ENCODE measurements around the gene SNX11.

Gene SNX11

GRCh38 chr17:48131216-48131824 is 23.8 kb downstream of the SNX11 start:
- DNase-seq (ENCODE audit: low read depth in 2 of 2) = peak; percentile 18 to 33

- DNase-seq (ENCODE audit: low read depth in 2 of 2) = no peak
Observed at GRCh38 chr17:48132385-48132784, 24.8 kb downstream of the SNX11 start.

- no peak for DNase-seq (ENCODE audit: low read depth in 2 of 2)
Observed at GRCh38 chr17:48134912-48135480, 27.4 kb downstream of the SNX11 start.

GRCh38 chr17:48137656-48138055 is 30.1 kb downstream of the SNX11 start:
- DNase-seq (ENCODE audit: low read depth in 2 of 2) = no peak

- DNase-seq (ENCODE audit: low read depth in 2 of 2) = no peak
Observed at GRCh38 chr17:48139944-48140343, 32.4 kb downstream of the SNX11 start.

GRCh38 chr17:48143629-48144028 is 36.1 kb downstream of the SNX11 start:
- DNase-seq (ENCODE audit: low read depth in 2 of 2) = no peak

GRCh38 chr17:48144231-48144630 is 36.7 kb downstream of the SNX11 start:
- DNase-seq (ENCODE audit: low read depth in 2 of 2) = no peak

- DNase-seq (ENCODE audit: low read depth in 2 of 2) = no peak
Observed at GRCh38 chr17:48144976-48145798, 37.6 kb downstream of the SNX11 start.

GRCh38 chr17:48148029-48148770 is 40.6 kb downstream of the SNX11 start:
- no peak for DNase-seq (ENCODE audit: low read depth in 2 of 2)

GRCh38 chr17:48148854-48149786 is 41.6 kb downstream of the SNX11 start:
- DNase-seq (ENCODE audit: low read depth in 2 of 2) = no peak

- DNase-seq (ENCODE audit: low read depth in 2 of 2) = no peak
Observed at GRCh38 chr17:48149787-48150463, 42.4 kb downstream of the SNX11 start.

- no peak for DNase-seq (ENCODE audit: low read depth in 2 of 2)
Observed at GRCh38 chr17:48150597-48151001, 43.0 kb downstream of the SNX11 start.

- DNase-seq (ENCODE audit: low read depth in 2 of 2) = no peak
Observed at GRCh38 chr17:48151220-48151619, 43.7 kb downstream of the SNX11 start.

GRCh38 chr17:48152289-48152688 is 44.7 kb downstream of the SNX11 start:
- no peak for DNase-seq (ENCODE audit: low read depth in 2 of 2)

GRCh38 chr17:48153691-48154358 is 46.3 kb downstream of the SNX11 start:
- no peak for DNase-seq (ENCODE audit: low read depth in 2 of 2)

GRCh38 chr17:48155889-48156611 is 48.5 kb downstream of the SNX11 start:
- DNase-seq (ENCODE audit: low read depth in 2 of 2) = no peak

GRCh38 chr17:48159232-48159631 is 51.7 kb downstream of the SNX11 start:
- DNase-seq (ENCODE audit: low read depth in 2 of 2) = no peak

- DNase-seq (ENCODE audit: low read depth in 2 of 2) = no peak
Observed at GRCh38 chr17:48160177-48161081, 52.9 kb downstream of the SNX11 start.

Measured in activated CD8-positive, alpha-beta memory T cell treated with anti-CD3 and anti-CD28 coated beads for 4 hours (primary cell).